ENCODE data around the gene CACNA1E. TPM values are rescaled to one million over a fixed set of nuclear protein-coding genes. Genes with fewer than 3 reads are reported as not detected.

CACNA1E gene
- total RNA-seq, 1 donor from 2014 or later = not detected

GRCh38 chr1:181779343-181779742 is 296.0 kb downstream of the CACNA1E start:
- no peak overlapping the region for H3K4me3 ChIP-seq
- no peaks in the 10 kb centered on the region for H3K4me1 ChIP-seq
- no peaks in the 10 kb centered on the region for H3K27me3 ChIP-seq
- intact Hi-C loops (cut with DNase I) = no loop called here
- DNase-seq (ENCODE audit: extremely low spot score in 2 of 2) = no peak
- H3K9me3 ChIP-seq = no peaks in the 10 kb centered on the region
- H3K27ac ChIP-seq = no peak overlapping the region
- H3K36me3 ChIP-seq = no peaks in the 10 kb centered on the region
- TF ChIP-seq POLR2A (IDR thresholded peaks at IDR 0.05) (no peak), POLR2AphosphoS5 (IDR thresholded peaks at IDR 0.05; ENCODE audit: insufficient read depth in 1 of 2, low read depth in 1 of 2) (no peak), CTCF (IDR thresholded peaks at IDR 0.05) (no peak)

DNA sequence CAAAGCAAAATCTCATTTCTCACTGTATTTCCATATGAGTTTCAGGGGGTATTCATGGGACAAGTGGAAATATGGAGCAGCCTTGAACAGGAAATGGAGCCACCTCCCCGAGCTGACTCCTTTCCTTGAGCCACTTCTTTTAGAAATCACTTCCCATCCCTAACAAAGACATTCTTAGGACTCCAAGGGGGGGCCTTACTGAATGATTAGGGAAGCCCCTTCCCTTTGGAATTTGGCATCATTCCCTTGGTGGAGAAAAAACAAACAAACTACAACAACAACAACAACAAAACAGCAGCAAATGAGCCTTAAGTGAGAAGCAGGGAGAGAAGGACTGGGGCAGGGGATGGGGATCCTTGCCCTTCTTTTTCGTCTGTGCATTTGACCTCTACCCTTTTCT is 299.9 kb downstream of the CACNA1E start:
- H3K36me3 ChIP-seq = no peaks in the 10 kb centered on the region
- H3K4me1 ChIP-seq = no peaks in the 10 kb centered on the region
- TF ChIP-seq POLR2A (IDR thresholded peaks at IDR 0.05) = no peak
- TF ChIP-seq POLR2AphosphoS5 (IDR thresholded peaks at IDR 0.05; ENCODE audit: insufficient read depth in 1 of 2, low read depth in 1 of 2) = no peak
- TF ChIP-seq CTCF (IDR thresholded peaks at IDR 0.05) = no peak
- no peak for DNase-seq (ENCODE audit: extremely low spot score in 2 of 2)
- H3K9me3 ChIP-seq = no peaks in the 10 kb centered on the region
- no peak overlapping the region for H3K27ac ChIP-seq
- intact Hi-C loops (cut with DNase I) = no loop called here
- no peaks in the 10 kb centered on the region for H3K27me3 ChIP-seq
- no peak overlapping the region for H3K4me3 ChIP-seq

DNA sequence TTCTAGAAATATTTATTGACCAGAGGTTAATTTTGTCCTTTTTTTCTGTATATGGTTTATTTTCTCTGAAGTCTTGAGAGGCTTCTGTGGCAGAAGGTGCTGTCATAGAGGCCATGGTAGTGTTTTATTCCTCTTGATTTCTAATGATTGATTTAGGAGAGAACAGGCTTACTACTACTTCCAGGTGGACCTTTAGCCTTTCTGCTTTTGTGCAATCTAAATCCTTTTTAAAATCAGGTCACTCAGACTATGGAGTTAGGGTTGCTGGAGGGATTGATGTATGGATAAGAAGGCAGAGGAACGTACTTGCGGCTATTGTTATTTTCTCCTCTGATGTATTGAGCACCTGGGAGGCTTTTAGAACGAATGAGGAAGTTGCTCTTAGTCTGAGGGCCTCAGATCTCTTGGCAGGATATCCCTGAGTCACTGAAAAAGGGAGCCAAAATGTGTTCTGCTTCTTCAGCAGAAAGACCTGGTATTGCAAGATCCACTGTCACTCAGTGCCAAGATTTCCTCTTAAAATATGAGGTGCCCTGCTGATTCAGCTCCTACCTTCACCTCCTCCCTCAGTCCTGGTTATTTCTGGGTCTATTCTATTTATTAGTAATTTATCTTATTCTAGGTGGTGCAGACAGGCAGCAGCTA is 300.8 kb downstream of the CACNA1E start:
- no peaks in the 10 kb centered on the region for H3K36me3 ChIP-seq
- no peaks in the 10 kb centered on the region for H3K9me3 ChIP-seq
- TF ChIP-seq CTCF (IDR thresholded peaks at IDR 0.05) (no peak), POLR2AphosphoS5 (IDR thresholded peaks at IDR 0.05; ENCODE audit: insufficient read depth in 1 of 2, low read depth in 1 of 2) (peak in 1 of 2 donors; percentile 74), POLR2A (IDR thresholded peaks at IDR 0.05) (no peak)
- no peak overlapping the region for H3K27ac ChIP-seq
- intact Hi-C loops (cut with DNase I) = no loop called here
- no peaks in the 10 kb centered on the region for H3K27me3 ChIP-seq
- H3K4me1 ChIP-seq = no peaks in the 10 kb centered on the region
- no peak for DNase-seq (ENCODE audit: extremely low spot score in 2 of 2)
- no peak overlapping the region for H3K4me3 ChIP-seq

- no peaks in the 10 kb centered on the region for H3K4me1 ChIP-seq
- no peaks in the 10 kb centered on the region for H3K9me3 ChIP-seq
- H3K27me3 ChIP-seq = no peaks in the 10 kb centered on the region
- H3K36me3 ChIP-seq = no peaks in the 10 kb centered on the region
- intact Hi-C loops (cut with DNase I) = no loop called here
- DNase-seq (ENCODE audit: extremely low spot score in 2 of 2) = no peak
- no peak overlapping the region for H3K27ac ChIP-seq
- TF ChIP-seq CTCF (IDR thresholded peaks at IDR 0.05) = no peak
- TF ChIP-seq POLR2AphosphoS5 (IDR thresholded peaks at IDR 0.05; ENCODE audit: insufficient read depth in 1 of 2, low read depth in 1 of 2) = no peak
- TF ChIP-seq POLR2A (IDR thresholded peaks at IDR 0.05) = no peak
- no peak overlapping the region for H3K4me3 ChIP-seq
These were observed 306.1 kb downstream of the CACNA1E start for GRCh38 chr1:181789395-181789794.

DNA sequence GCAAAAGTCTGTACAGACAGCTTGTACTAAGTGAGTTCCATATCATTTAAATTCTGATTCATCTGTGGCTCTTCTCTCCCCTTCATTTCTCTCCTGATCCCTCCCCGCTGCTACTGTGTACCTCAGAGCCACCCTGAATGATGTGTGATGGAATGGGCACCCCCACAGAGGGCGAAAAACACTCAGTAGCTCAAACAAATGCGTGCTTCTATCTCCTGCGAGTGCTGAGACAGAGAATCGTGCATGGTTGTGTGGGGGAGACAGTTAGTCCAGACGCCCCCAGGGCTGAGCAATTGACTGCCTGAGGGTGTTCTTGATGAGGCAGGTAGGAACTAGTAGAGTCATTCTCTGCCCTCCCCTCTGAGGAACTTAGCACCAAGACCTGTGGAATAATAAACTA is 308.4 kb downstream of the CACNA1E start:
- H3K9me3 ChIP-seq = no peaks in the 10 kb centered on the region
- intact Hi-C loops (cut with DNase I) = no loop called here
- H3K4me1 ChIP-seq = no peaks in the 10 kb centered on the region
- no peaks in the 10 kb centered on the region for H3K27me3 ChIP-seq
- DNase-seq (ENCODE audit: extremely low spot score in 2 of 2) = no peak
- no peak overlapping the region for H3K27ac ChIP-seq
- no peaks in the 10 kb centered on the region for H3K36me3 ChIP-seq
- TF ChIP-seq POLR2AphosphoS5 (IDR thresholded peaks at IDR 0.05; ENCODE audit: insufficient read depth in 1 of 2, low read depth in 1 of 2) (no peak), CTCF (IDR thresholded peaks at IDR 0.05) (no peak), POLR2A (IDR thresholded peaks at IDR 0.05) (no peak)
- no peak overlapping the region for H3K4me3 ChIP-seq
